DMS 273 (cell line): ENCODE measurements around the gene VASH2.
"Not testable (repeated sequence)": the region's sequence is repeated elsewhere in the genome, so short reads cannot be mapped to it uniquely, and the experiment has no call there.

Source experiments
- DNase-seq: peaks from one replicate; lab custom pipeline; 2025; ENCODE audit not compliant: unreplicated experiment; lab: John Stamatoyannopoulos, UW

The VASH2 gene

DNA sequence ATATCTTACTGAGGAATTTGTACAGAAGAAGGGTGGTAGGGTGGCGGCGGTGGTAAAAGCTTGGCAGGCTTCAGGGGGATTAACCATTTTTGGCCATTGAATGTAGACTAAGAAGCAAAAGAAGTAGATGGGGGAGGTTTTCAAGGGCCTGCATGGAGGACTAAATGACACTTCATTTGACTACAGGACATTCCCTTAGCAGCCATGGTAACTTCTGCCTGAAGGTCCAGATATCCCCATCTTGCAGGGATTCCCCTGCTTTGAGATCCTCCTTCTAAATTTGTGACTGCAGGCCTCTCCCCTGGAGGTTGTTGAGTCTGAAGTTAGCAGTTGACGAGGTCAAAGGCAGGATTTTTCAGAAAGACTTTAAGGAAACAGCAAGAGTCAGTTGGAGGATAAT lies 4.8 kb downstream of the VASH2 start:
- no peak for DNase-seq

DNA sequence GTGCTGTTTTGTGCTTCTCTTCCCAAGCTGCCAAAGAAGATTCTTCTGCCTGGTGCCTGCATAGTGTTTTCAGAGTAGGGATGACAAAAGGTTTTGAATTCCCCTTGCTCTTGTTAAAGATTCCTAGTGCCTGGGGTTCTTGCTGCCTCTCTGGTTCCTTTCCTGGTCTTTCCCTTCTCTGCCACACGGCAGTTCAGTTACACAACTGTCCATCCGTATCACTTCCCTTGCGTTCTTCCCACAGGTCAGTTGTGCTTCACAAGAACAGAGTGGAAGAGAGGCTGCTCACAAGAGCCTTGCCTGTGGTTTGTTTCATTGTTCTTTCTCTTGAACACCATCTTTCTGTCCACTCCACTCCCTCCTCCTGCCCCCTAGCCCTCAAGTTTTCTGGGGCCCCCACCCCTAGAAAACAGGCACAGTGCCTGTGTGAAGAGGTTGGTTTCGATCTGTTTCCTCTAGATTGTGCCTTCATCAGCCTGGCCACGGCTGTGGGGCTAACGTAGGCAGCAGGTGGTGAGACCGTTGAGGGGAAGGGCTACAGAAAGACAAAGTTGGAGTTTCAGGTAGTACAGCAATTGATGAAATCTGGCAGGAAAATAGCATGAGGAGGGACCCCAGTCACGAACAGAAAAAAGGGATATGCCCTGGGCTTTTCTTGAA lies 5.8 kb downstream of the VASH2 start:
- no peak for DNase-seq

DNA sequence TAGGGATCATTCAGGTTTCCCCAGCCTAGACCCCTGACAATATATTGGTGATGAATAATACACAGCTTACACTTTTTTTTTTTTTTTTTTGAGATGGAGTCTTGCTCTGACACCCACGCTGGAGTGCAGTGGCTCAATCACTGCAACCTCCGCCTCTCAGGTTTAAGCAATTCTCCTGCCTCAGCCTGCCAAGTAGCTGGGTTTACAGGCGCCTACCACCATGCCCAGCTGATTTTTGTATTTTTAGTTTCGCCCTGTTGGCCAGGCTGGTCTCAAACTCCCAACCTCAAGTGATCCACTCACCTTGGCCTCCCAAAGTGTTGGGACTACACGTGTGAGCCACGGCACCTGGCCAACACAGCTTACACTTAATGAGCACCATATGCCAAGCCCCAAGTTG lies 7.2 kb downstream of the VASH2 start:
- DNase-seq, result peak; percentile 58

DNA sequence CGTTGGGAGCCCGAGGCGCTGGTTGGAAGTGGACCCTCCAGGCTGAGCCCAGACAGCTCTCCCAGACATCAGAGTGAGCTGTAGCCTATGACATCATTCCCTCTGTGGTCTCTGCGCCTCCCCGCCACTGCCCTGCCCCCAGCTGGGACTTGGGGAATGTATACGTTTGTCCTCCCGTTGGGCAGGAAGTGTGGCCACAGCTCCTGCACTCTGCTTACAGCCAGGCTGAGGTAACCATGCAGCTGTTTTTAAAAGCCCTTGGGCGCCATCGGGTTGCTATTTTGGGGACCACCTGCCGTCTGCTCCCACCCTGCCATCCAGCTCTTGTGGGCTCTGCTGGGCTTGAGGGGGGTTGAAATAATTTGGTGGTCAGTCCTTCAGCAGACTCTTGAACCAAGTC lies 7.8 kb downstream of the VASH2 start:
- no peak for DNase-seq

DNA sequence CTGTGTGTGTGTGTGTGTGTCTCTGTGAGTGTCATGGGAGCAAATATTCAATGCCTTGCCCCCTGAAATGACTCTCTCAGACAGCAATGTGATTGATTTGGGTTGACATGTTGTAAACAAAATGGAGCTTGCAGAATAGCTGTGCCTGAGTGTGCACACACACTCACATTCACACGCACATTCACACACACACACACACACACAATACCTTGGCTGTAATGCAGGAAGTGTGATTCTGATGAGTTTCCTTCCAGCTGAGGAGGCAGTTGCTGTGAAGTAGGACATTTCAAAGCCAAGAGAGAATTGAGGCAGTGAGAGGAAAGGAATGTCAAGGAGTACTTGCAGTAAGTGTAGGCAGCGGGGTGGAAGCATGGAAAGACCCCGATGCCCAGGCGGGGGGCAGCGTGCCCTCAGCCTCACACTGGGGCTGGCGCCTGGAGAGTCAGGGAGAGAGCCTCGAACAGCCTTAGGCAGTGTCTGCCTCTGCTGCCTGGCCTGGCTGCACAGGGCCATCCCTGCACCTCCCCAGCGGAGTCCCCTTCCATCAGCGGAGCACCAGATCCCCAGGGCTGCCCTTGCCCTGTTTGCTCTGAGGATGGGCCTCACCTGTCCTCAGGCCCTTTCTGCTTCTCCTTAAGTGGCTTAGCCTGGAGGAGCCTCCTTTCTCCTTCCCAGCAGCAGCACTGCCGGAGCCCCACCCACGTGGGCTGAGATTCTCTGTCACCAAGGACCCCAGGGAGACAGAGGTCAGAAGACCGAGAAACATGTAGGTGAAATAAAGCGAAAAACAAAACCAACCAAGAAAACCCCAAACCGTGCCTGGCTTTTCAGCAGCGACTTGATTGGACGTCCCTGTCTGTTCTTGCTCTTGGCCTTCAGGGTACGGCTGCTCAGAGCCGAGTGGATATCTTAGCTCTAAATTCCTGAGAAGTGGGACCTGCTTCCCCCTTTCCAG lies 9.2 kb downstream of the VASH2 start:
- DNase-seq, result no peak

DNA sequence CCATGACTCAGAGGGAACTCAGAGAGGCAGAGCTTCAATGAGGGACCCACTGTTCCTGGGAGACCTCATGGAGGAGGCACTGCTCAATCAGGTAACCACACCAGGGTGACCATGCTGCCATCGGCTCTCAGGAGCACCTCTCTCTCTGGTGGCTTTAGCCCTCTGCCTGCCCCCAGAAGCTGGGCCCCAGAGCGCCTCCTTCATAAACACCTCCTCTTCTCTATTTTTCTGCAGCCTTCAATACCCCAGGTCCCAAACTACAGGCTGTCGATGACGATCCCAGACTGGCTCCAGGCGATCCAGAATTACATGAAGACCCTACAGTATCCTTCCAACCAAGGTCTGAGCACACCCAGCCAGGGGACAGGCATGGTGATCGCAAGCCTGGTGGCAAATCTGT lies 10.6 kb downstream of the VASH2 start:
- DNase-seq, result no peak

DNA sequence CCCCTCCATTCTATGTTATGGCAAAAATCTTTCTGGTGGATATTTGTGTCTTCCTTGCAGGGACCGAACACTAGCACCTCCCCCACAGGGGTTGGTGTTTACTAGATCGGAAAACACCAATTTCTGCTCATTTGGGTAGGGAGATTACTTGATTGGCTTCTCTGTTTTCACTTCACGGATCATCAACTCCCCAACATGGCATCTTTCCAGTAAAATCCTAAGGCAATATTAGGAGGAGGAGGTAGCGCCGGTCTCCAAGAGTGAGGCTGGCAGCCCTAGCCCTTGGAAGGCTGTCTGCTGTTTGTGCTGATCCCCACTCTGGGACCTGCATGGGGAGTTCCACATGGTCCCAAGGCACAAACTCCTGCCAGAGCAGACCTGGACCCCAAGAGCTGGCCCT lies 12.2 kb downstream of the VASH2 start:
- DNase-seq, result peak; percentile 6

DNA sequence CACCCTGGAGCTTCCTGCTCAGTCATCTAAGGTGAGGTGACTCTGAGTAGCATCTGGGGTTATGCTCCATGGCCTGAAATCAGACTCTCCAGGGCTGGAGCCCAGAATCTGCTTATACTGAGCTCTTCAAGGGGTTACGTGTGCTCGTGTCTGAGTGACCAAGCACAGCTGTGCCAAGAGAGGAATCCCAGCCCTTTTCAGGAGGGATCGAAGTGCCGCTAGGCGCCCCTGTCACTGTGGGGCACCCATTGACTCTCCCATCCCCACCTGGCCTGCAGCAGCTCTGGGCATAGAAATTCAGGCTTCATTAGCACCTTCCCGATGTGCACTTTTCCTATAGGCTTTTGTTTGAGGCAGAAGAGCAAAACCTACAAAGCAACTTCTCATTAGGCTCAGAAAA lies 13.8 kb downstream of the VASH2 start:
- DNase-seq, result no peak

DNA sequence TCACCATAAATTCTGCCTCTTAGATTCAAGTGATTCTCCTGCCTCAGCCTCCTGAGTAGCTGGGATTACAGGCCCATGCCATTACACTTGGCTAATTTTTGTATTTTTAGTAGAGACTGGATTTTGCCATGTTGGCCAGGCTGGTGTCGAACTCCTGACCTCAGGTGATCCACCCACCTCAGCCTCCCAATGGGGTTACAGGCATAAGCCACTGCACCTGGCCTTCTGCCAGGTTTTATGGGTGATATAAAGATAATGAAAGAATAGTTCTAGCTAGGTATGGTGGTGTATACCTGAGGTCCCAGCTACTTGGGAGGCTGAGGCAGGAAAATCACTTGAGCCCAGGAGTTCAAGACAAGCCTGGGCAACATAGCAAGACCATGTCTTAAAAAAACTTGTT lies 14.7 kb downstream of the VASH2 start:
- DNase-seq, result not testable (repeated sequence)

DNA sequence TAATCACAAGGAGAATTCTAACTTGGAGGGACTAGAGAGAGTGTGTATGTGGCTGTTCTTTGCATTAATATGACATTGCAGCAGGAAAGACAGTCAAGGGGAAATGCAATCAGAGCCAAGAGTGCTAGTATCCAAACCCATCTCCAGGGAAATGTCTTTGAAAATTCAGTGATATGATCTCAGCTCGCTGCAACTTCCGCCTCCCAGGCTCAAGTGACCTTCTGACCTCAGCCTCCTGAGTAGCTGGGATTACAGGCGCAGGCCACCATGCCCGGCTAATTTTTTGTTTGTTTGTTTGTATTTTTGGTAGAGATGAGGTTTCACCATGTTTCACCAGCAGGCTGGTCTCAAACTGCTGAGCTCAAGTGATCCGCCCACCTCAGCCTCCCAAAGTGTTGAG lies 16.3 kb downstream of the VASH2 start:
- DNase-seq, result no peak

DNA sequence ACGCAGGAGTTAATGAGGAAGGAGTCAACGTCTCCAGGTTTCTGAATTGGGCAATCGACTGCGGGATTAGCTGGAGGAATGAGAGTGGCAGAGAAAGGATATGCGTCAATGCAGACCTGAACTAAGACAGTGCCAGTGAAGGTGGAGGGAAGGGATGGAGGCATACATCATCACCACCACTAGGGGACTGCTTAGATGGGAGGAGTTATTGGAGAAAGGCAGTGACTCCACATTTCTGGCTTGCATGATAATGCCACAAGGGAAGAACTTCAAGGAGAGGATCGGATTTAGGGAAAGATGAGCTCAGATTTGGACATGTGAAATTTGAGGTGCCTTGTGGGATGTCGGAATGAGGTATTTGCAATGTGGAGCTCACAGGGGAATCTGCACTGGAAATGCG lies 17.5 kb downstream of the VASH2 start:
- DNase-seq, result peak; percentile 89

DNA sequence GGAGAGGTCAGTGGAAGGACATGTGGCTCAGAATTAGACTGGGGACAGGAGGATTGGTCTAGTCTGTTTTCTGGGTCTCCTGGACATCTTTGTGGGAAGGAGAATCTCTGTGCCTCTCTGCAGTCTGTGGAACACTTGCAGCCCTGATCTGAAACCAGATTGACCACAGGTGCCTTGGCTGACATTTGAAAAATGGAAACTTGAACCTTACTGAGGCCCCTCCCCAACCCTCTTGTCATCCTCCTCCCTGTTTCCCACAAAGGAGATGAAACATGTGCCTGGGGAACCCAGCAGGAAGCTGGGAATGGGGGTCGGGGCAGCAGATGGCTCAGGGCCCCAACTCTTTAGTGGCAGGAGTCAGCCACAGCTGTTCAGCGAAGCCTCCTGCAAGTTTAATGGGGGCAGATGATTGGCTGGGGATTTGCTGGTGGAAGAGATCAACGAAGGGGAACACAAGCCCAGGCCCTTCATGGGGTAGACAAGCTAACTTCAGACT lies 18.1 kb downstream of the VASH2 start:
- peak; percentile 91 for DNase-seq

DNA sequence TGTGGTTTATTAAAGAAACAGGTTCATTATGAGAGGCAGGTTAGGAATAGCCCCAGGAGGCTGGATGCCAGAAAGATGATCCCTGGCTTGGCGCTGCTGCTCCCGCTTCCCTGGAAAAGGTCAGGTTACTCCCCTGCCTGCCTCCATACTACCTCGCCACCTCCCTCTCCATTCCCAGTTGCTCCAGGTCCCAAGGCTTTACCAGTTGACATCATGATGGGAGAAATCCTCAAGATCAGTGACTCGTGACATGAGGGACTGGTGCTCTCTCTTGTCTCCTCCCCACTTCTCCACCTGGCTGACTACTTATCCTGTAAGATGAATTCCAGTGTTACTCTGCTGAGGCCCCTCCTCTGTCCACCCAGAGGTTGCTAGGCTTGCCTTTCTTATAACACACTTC lies 19.7 kb downstream of the VASH2 start:
- DNase-seq, result no peak

DNA sequence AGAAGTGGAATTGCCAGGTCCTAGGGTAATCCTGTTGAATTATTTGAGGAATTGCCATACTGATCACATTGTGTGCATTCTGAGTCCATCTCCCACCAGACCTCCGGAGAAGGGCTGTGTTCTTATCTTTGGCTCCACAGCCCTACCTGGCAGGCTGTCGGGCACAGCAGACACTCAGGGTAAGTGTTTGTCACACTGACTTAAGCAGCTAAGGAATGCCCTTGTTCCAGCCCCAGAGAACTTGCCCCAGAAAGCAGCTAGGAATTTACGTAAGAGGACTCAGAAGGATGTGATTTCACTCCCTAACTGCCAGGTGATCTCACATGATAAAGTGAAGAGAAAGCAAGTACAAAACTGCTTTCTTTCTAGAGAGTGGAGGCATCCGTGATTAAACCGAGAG lies 21.0 kb downstream of the VASH2 start:
- DNase-seq, result no peak

DNA sequence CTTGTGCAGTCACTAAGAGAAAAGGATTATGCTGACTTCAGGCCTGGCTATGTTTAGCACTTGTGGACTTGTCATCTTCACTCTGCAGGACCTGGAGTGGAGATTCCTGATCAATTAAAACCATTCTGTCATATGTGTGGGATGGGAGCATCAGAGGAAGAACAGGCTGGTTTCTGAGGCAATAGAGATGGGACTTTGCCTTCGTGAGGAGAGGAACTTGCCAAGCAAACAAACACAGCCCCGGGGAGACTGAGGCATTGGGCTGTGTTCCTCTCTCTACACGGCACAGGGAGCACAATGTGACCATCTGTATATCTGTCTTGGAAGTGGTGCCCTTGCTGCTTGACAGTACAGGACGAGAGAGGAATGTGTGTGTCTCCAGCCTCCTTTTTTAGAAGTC lies 23.1 kb downstream of the VASH2 start:
- no peak for DNase-seq

DNA sequence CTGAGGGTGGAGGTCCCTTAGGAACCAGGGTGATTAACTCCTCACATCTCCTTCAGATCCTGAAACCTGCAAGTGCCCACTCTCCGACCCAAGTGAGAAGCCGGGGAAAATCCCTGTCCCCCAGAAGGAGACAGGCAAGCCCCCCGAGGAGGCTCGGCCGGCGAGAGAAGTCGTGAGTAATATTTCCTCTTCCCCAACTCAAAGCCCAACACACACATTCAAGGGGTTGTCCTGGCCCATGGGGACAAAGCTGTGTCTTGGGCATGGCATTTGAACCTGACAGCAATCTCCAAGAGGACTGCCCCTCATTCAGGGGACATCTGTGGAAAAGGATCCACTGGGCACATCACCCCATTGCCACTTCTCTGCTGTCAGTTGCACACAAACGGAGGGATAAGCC lies 23.6 kb downstream of the VASH2 start:
- DNase-seq, result no peak

DNA sequence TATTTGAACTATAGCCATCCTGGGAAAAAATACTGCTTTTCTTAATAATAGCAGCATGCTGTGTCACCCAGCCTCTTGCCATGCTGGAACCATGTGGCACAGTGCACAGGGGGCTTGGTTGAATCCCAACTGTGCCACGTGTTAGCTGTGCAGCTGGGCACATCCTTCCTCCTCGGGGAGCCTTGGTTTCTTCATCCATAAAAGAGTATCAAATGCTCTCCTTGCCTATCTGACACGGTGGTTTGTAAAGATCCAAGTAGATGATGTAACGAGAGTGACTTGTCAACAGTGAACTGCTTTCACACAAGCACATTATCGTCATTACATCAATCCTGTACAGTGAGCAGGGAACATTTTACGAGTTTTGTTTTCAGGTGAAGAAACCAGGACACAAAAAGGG lies 24.4 kb downstream of the VASH2 start:
- DNase-seq, result no peak

DNA sequence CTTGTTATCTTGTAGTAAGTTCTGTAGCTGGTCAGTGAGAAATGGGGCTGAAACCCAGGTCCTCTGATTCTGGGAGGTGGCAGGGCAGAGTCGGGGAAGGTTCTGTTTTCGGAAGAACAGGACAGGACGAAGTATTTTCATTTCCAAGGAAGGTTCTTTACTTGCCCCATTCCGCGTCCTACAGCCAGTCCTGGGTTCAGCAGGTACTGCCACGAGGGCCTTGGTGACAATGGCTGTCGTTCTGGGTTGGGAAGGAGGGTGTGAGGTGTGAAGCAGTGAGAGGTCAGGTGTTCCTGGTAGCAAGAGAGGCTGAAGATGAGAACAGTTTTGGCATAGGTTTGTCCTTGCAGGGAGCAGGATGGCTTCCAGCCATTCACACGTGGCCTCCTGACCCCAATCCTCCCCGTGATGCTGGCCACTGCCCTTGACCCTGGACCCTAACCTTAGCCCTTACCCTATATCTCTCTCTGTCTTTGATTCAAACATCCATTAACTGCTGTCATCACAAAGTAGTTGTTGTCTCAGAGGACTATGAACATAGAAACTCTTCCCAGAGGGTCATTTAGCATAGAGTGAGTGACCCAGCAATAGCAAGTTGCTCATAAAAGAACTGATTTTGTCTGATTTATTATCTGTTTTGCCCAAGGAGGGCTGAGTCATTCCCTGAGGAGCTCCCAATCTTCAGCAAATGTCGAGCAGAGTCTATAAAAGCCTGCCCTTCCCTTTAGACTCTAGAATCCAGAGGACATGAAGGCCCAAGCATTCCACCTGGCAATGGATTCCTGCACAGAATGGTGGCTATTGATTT lies 25.0 kb downstream of the VASH2 start:
- DNase-seq, result no peak

DNA sequence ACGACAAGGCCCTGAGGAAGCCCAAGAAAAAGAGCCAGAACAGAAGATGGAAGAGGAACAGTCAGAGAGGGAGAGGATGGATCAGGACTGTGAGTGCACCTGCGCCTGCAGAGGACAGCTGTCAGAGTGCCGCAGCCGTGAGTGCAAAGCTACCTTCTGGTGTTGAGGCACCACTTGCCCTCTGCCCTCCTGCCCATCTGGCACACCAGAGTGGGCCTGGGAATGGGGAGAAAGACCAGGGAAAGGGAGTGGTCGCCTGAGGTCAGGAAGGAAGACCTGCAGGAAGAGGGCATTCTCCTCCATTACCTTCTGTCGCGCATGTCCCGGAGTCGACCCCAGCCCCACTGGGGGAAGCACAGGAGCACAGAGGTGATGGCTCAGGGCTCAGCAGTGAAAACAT lies 26.2 kb downstream of the VASH2 start:
- DNase-seq, result peak; percentile 14

DNA sequence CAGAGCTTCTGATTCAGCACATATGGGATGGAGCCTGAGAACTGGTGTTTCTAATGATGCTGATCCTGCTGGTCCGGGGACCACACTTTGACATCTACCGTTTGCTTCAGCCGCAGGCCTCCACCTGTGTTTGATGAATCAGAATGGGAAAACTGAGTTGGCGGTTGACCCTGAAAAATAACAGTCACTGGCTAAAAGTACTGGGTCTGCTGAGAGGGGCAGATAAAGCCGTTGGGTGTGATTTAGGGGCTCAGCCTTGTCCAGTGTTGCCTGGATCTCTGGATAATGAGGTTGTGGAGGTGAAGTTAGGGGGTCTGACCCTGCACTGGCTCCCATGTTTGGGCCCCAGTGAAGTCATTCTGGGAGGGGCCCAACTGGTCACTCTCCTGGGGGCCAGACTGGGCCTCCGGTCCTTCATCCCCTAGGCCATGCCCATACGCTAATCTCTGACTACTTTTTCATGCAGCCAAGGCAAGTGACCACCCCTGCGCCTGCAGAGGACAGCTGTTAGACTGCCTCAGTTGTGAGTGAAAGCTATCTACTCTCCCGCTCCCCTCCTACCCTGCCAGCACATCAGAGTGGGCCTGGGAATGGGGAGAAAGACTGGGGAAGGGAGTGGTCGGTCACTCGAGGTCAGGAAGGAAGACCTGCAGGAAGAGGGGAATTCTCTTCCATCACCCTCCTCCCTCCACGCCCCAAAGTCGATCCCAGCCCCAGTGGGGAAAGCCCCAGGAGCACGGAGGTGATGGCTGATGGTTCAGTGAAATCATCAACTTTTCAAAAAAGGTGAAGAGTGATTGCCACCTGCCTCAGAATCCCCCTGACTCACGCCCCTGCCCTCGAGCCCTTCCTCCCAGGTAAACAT lies 27.7 kb downstream of the VASH2 start:
- DNase-seq, result peak; percentile 13
